Liver (tissue), 9 donors: Measurements from ENCODE around the gene MRPS18A. TPM values are rescaled to one million over a fixed set of nuclear protein-coding genes. Genes with fewer than 3 reads are reported as not detected.

ENCODE experiments used
- DNase-seq: peaks from one replicate; pipeline ENCODE4 v3.0.0-alpha.2; 2017; ENCODE audit warnings: low spot score
- H3K27ac ChIP-seq, 2 donors: one replicate each; pipeline ENCODE4 v1.7.0; 2013; ENCODE audit warnings: inconsistent platforms in 2 of 2, low read length in 2 of 2, control low read depth in 1 of 2, low read depth in 1 of 2, mild to moderate bottlenecking in 1 of 2
- H3K27me3 ChIP-seq, 4 donors: one replicate each; pipeline versions ENCODE4 v1.6.1 to v1.7.0; 2013; ENCODE audit warnings: low read length in 3 of 4, inconsistent platforms in 1 of 4, mild to moderate bottlenecking in 1 of 4, moderate library complexity in 1 of 4; ENCODE audit not compliant: control insufficient read depth in 4 of 4, insufficient read depth in 4 of 4
- H3K36me3 ChIP-seq, 4 donors: one replicate each; pipeline versions ENCODE4 v1.6.1 to v1.7.0; 2013; ENCODE audit warnings: low read length in 3 of 4, mild to moderate bottlenecking in 3 of 4, low read depth in 1 of 4, moderate library complexity in 1 of 4; ENCODE audit not compliant: control insufficient read depth in 4 of 4, insufficient read depth in 3 of 4
- H3K4me1 ChIP-seq, 4 donors: one replicate each; pipeline versions ENCODE4 v1.6.1 to v1.7.0; 2013; ENCODE audit warnings: low read length in 3 of 4, mild to moderate bottlenecking in 3 of 4, moderate library complexity in 1 of 4; ENCODE audit not compliant: control insufficient read depth in 4 of 4, insufficient read depth in 4 of 4
- H3K4me3 ChIP-seq, 3 donors: one replicate each; pipeline versions ENCODE4 v1.6.1 to v1.7.0; 2013; ENCODE audit warnings: low read length in 3 of 3, control low read depth in 1 of 3, low read depth in 1 of 3, mild to moderate bottlenecking in 1 of 3
- H3K9ac ChIP-seq, 2 donors: one replicate each; pipeline ENCODE4 v1.7.0; 2013; ENCODE audit warnings: low read length in 2 of 2, mild to moderate bottlenecking in 2 of 2, moderate library complexity in 2 of 2, control low read depth in 1 of 2, low read depth in 1 of 2
- H3K9me3 ChIP-seq, 4 donors: one replicate each; pipeline versions ENCODE4 v1.6.1 to v1.7.0; 2013; ENCODE audit warnings: low read length in 3 of 4; ENCODE audit not compliant: control insufficient read depth in 4 of 4
- CTCF ChIP-seq: fragments of 150-350 bp; IDR thresholded peaks from 2 replicates; pipeline ENCODE4 v1.5.1; 2017; ENCODE audit warnings: improper control_type of control experiment, low read depth, low read length; ENCODE audit not compliant: missing input control
- EGR1 ChIP-seq, 2 donors: IDR thresholded peaks; 2 replicates each; pipeline ENCODE4 v1.6.1; 2016 to 2018; ENCODE audit warnings: antibody characterized with exemption in 2 of 2, low read depth in 2 of 2
- FOXA1 ChIP-seq: IDR thresholded peaks from 2 replicates; pipeline ENCODE4 v1.6.1; 2016; ENCODE audit warnings: antibody characterized with exemption
- FOXA2 ChIP-seq: IDR thresholded peaks from 2 replicates; pipeline ENCODE4 v1.6.1; 2016; ENCODE audit warnings: antibody characterized with exemption
- GABPA ChIP-seq, 2 donors: IDR thresholded peaks in 1 of 2; conservative IDR thresholded peaks in 1 of 2; 2 replicates each; pipeline ENCODE4 v1.6.1; 2016; ENCODE audit warnings: antibody characterized with exemption in 2 of 2, mild to moderate bottlenecking in 1 of 2, moderate library complexity in 1 of 2
- HNF4A ChIP-seq, 2 donors: conservative IDR thresholded peaks; 2 replicates each; pipeline ENCODE4 v1.6.1; 2016; ENCODE audit warnings: antibody characterized with exemption in 2 of 2, mild to moderate bottlenecking in 2 of 2
- HNF4G ChIP-seq: IDR thresholded peaks from 2 replicates; pipeline ENCODE4 v1.6.1; 2016; ENCODE audit warnings: antibody characterized with exemption
- JUND ChIP-seq, 2 donors: IDR thresholded peaks; 2 replicates each; pipeline ENCODE4 v1.6.1; 2016; ENCODE audit warnings: antibody characterized with exemption in 2 of 2
- NR2F2 ChIP-seq: IDR thresholded peaks from 2 replicates; pipeline ENCODE4 v1.6.1; 2016; ENCODE audit warnings: antibody characterized with exemption
- RAD21 ChIP-seq, 2 donors: IDR thresholded peaks; 2 replicates each; pipeline ENCODE4 v1.6.1; 2016; ENCODE audit warnings: antibody characterized with exemption in 2 of 2, mild to moderate bottlenecking in 2 of 2
- RXRA ChIP-seq, 2 donors: IDR thresholded peaks; 2 replicates each; pipeline ENCODE4 v1.6.1; 2017 to 2018; ENCODE audit warnings: antibody characterized with exemption in 2 of 2, mild to moderate bottlenecking in 1 of 2
- SP1 ChIP-seq: IDR thresholded peaks from 2 replicates; pipeline ENCODE4 v1.6.1; 2018; ENCODE audit warnings: antibody characterized with exemption, mild to moderate bottlenecking
- TAF1 ChIP-seq: conservative IDR thresholded peaks from 2 replicates; pipeline ENCODE4 v1.6.1; 2016; ENCODE audit warnings: antibody characterized with exemption, mild to moderate bottlenecking
- YY1 ChIP-seq: IDR thresholded peaks from 2 replicates; pipeline ENCODE4 v1.6.1; 2016; ENCODE audit warnings: antibody characterized with exemption, mild to moderate bottlenecking
- WGBS: extraction: QIAGEN DNeasy Blood & Tissue Kit; methylation state at CpG from one replicate; pipeline ENCODE4 v1.1.7; 2013; 5-methylcytosine and 5-hydroxymethylcytosine counted together
- polyA plus RNA-seq, 2 donors: library from polyadenylated mRNA; stranded (reverse) in 1 of 2; unstranded in 1 of 2; fragments of 200-250 nt in 1 of 2; fragments of >200 nt in 1 of 2; fragmentation: Nextera tagmentation in 1 of 2; extraction: Ambion mirVana in 1 of 2; gene quantifications; one replicate each; pipeline versions ENCODE4 v1.2.1 to v1.2.3, GENCODE V29; 2013 to 2015
- total RNA-seq, 2 donors: library from RNA; depleted of rRNA; stranded (reverse); fragments of >200 nt; gene quantifications; one replicate each; pipeline ENCODE4 v1.2.3, GENCODE V29; 2014
- TF ChIP-seq, protein P1 (sequence below): IDR thresholded peaks from 2 replicates; pipeline ENCODE4 v1.6.1; 2016; ENCODE audit warnings: antibody characterized with exemption
- TF ChIP-seq, protein P2 (sequence below): IDR thresholded peaks from 2 replicates; pipeline ENCODE4 v1.6.1; 2016; ENCODE audit warnings: antibody characterized with exemption, mild to moderate bottlenecking
- TF ChIP-seq, protein P3 (sequence below): IDR thresholded peaks from 2 replicates; pipeline ENCODE4 v1.6.1; 2016; ENCODE audit warnings: antibody characterized with exemption
- TF ChIP-seq, protein P4 (sequence below): IDR thresholded peaks from 2 replicates; pipeline ENCODE4 v1.6.1; 2016; ENCODE audit warnings: antibody characterized with exemption
- donor health status: healthy.
- donor health status: healthy.
- donor health status: healthy.
- donor health status: healthy.
- donor health status: healthy.

Gene MRPS18A
- total and polyA plus RNA-seq, 4 donors, result 21.5 to 50.5 (median 35.0) TPM

DNA sequence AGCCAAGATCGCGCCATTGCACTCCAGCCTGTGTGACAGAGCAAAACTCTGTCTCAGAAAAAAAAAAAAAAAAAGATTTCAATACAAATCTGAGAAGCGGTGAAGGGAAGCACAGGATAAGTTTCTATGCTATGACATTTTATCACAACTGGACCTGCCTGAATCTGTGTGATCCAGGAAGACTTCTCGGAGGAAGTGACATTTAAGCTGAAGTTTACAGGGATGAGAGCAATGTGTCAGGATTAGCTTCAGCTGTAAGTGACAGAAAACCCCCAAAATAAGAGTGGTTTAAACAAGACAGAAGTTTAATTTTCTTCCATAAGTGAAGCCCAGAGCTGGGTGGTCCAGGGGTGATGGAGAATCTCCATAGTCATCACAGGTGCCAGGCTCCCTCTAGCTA, 33.4 kb upstream of the MRPS18A start (continued):
- TF ChIP-seq FOXA2 (no peak), CTCF (no peak), HNF4G (no peak), TAF1 (no peak)
- TF ChIP-seq, protein P1, sequence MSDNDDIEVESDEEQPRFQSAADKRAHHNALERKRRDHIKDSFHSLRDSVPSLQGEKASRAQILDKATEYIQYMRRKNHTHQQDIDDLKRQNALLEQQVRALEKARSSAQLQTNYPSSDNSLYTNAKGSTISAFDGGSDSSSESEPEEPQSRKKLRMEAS, result no peak

GRCh38 chr6:43719511-43719910, 31.9 kb upstream of the MRPS18A start:
- Histone ChIP-seq H3K36me3 (no peaks in the 10 kb centered on the region), H3K27me3 (no peaks in the 10 kb centered on the region), H3K9me3 (no peaks in the 10 kb centered on the region), H3K4me3 (no peak overlapping the region), H3K27ac (no peak overlapping the region), H3K4me1 (no peaks in the 10 kb centered on the region), H3K9ac (no peak overlapping the region)
- no peak for DNase-seq
- WGBS, result 87% methylated on average over 7 of the region's 7 CpGs
- TF ChIP-seq YY1, result no peak
- TF ChIP-seq TAF1, result no peak
- no peak for TF ChIP-seq EGR1 (IDR thresholded peaks at IDR 0.05; ENCODE audit: low read depth in 2 of 2)
- TF ChIP-seq NR2F2, result no peak
- TF ChIP-seq SP1, result no peak
- no peak for TF ChIP-seq JUND (IDR thresholded peaks at IDR 0.05)
- TF ChIP-seq, protein P2, sequence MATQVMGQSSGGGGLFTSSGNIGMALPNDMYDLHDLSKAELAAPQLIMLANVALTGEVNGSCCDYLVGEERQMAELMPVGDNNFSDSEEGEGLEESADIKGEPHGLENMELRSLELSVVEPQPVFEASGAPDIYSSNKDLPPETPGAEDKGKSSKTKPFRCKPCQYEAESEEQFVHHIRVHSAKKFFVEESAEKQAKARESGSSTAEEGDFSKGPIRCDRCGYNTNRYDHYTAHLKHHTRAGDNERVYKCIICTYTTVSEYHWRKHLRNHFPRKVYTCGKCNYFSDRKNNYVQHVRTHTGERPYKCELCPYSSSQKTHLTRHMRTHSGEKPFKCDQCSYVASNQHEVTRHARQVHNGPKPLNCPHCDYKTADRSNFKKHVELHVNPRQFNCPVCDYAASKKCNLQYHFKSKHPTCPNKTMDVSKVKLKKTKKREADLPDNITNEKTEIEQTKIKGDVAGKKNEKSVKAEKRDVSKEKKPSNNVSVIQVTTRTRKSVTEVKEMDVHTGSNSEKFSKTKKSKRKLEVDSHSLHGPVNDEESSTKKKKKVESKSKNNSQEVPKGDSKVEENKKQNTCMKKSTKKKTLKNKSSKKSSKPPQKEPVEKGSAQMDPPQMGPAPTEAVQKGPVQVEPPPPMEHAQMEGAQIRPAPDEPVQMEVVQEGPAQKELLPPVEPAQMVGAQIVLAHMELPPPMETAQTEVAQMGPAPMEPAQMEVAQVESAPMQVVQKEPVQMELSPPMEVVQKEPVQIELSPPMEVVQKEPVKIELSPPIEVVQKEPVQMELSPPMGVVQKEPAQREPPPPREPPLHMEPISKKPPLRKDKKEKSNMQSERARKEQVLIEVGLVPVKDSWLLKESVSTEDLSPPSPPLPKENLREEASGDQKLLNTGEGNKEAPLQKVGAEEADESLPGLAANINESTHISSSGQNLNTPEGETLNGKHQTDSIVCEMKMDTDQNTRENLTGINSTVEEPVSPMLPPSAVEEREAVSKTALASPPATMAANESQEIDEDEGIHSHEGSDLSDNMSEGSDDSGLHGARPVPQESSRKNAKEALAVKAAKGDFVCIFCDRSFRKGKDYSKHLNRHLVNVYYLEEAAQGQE, result no peak
- TF ChIP-seq CTCF, result no peak
- TF ChIP-seq FOXA1, result no peak
- TF ChIP-seq, protein P3, sequence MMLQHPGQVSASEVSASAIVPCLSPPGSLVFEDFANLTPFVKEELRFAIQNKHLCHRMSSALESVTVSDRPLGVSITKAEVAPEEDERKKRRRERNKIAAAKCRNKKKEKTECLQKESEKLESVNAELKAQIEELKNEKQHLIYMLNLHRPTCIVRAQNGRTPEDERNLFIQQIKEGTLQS, result no peak
- TF ChIP-seq HNF4A (conservative IDR thresholded peaks at IDR 0.05), result no peak
- TF ChIP-seq, protein P4, sequence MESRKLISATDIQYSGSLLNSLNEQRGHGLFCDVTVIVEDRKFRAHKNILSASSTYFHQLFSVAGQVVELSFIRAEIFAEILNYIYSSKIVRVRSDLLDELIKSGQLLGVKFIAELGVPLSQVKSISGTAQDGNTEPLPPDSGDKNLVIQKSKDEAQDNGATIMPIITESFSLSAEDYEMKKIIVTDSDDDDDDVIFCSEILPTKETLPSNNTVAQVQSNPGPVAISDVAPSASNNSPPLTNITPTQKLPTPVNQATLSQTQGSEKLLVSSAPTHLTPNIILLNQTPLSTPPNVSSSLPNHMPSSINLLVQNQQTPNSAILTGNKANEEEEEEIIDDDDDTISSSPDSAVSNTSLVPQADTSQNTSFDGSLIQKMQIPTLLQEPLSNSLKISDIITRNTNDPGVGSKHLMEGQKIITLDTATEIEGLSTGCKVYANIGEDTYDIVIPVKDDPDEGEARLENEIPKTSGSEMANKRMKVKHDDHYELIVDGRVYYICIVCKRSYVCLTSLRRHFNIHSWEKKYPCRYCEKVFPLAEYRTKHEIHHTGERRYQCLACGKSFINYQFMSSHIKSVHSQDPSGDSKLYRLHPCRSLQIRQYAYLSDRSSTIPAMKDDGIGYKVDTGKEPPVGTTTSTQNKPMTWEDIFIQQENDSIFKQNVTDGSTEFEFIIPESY, result no peak
- TF ChIP-seq HNF4G, result no peak
- TF ChIP-seq GABPA (IDR thresholded peaks at IDR 0.05 in 1 of 2, conservative IDR thresholded peaks at IDR 0.05 in 1 of 2), result no peak
- TF ChIP-seq RAD21 (IDR thresholded peaks at IDR 0.05), result no peak
- TF ChIP-seq FOXA2, result no peak
- no peak for TF ChIP-seq RXRA (IDR thresholded peaks at IDR 0.05)
- TF ChIP-seq, protein P1, result no peak
